Inflammatory macrophage treated with lipopolysaccharide for 1 hour (primary cell): ENCODE data around the gene TIMP4.

ENCODE experiments used
- DNase-seq, 2 donors: peaks; one replicate each; pipeline ENCODE4 v3.0.0-alpha.2; 2020 to 2022

The TIMP4 gene

GRCh38 chr3:12143949-12144504 lies 14.7 kb downstream of the TIMP4 start:
- peak; percentile 50 to 69 for DNase-seq

- DNase-seq = no peak
Observed at GRCh38 chr3:12142476-12142875, 16.2 kb downstream of the TIMP4 start.

DNA sequence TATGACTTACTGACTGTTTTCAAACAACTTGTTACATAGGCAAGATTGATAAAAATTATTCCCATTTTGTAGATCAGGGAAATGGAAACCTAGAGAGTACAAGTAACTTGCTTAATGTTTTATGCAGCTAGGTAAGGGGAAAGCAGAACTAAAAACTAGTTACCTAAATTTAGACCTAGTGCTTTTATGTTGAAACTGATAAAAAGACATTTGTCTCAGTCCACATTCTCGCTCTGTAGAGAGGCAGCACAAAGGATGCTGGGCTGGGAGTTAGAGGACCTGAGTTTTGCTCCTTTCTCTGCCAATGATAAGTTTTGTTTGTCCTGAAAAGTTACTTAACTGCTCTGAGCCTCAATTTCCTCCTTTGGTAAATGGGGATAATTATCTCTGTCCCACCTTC lies 17.4 kb downstream of the TIMP4 start:
- no peak for DNase-seq

DNA sequence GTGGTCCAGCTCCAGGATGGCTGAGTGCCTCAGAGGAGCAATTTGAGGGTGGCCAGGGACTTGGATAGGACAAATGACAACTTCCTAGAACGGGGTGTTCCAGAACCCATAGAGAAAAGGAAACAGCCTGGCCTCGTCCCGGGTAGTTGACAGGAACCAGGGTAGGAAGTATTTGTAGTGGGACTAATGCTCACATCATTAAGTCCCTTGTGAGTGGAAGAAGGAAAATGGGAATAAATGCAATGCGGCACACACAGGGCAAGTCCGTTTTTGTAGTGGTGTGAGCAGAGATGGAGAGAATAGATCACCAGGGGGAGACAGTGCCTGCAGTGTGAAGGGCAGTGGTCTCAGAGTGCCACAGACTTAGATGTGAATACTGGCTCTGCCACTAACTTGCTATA lies 19.6 kb downstream of the TIMP4 start:
- DNase-seq = peak; percentile 20 to 45

DNA sequence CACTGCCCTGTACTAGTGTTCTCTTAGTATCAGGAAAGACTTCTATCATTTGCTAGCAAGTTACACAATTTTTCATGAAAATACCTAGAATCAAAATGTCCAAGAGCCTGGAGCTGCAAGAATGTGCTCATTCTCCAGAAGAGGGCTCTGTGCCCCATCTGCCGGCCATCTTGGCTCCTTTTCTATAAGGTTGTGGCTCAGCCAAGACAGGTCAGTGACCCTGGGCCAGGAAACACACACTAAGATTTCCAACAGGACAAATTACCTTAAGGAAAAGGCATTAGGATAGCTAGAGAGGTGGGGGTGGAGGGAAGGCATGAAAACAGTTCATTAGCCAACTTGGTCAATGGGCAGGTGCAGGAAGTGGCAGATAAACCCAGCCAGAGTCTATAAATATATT lies 20.7 kb downstream of the TIMP4 start:
- DNase-seq = peak; percentile 32 to 35

DNA sequence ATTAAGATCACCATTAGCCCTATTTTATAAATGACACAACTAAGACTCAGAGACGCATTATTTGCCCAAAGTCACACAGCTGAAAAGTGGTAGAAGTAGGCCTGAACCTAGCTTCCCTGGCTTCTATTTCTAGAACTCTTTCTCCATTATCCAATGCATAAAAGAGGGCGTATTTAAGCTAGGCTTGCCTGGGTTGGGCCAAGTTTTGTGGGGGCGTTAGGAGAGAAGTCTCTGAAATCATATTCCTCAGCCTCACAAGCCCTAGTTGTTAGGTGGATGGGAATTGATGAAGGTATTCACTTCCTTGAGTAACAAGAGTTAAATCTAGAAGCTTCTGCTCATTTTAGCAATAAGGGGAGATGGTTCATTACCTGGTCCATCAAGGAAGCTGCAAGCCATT lies 22.3 kb downstream of the TIMP4 start:
- DNase-seq = no peak

- DNase-seq = peak; percentile 65 to 80
Observed at GRCh38 chr3:12135029-12135657, 23.6 kb downstream of the TIMP4 start.

DNA sequence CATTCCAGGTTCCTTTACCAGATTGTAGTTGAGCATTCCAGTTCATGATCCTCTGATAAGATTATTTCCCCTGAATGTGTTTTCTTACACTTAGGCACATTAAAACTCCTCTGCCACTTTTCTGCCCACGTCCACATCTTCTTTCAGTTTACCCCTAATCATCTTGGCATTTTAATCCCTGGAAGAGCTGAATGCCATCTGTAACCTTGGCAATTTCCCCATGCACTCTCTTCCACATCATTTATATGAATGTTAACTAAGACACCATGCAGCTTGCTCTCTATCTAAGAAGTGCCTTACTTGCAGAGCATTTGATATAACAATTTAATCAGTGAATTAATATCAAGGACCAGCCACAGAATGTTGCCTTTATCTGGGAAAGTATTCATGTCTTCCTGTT lies 25.8 kb downstream of the TIMP4 start:
- no peak for DNase-seq

DNA sequence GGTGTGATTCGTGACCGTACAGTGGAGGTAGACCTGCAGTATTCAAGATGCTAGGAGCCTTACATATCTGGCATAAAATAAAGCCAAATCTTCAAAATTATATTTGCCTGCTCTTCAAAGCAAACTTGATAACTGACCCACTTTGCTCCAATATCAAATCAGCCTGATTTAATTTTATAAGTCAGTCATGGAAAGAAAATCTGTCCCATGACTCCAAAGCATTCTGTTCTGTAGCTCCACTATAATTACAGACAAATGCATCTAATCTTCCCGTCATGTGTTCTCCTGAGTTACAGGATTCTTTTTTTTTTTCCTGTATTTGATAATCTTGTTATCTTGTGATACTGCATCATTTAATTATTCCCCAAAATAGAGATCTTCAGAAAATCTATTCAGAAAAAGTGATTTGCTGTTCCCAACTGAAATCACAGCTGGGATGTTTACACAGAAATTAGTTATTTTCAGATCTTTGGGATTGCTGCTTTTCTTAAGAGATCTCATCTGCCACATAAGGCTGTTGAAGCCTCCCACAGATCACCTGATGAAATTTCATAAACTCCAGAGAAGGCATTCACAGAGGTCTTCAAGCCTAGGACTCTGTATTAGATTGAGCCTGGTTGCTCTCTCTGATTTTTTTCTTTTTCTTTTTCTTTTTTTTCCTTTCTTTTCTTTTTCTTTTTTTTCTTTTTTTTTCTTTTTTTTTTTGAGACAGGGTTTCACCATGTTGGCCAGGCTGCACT lies 27.2 kb downstream of the TIMP4 start:
- peak in 1 of 2 donors; percentile 50 for DNase-seq

- DNase-seq = no peak
Observed at GRCh38 chr3:12127391-12127790, 31.3 kb downstream of the TIMP4 start.

DNA sequence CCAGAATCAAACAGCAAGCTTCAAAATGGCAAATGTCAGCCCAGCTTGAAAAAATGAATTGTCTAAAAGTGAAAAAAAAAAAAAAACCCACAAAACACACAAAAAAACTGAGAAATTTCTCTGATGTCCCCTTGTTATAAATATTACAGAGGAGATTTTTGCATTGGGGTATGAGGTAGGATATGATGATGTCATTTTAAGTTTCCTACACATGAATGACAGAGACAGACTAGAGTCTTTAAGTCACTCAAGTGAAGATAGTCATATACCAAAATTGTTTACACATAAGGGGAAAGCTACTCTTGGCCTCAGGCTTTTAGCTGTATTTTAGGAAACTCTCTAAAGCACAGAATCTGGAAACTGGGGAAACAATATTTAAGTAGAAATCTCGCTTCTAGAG lies 32.9 kb downstream of the TIMP4 start:
- DNase-seq = no peak

- DNase-seq = no peak
Observed at GRCh38 chr3:12121466-12121865, 37.2 kb downstream of the TIMP4 start.

- DNase-seq = peak in 1 of 2 donors; percentile 47
Observed at GRCh38 chr3:12120374-12121140, 38.2 kb downstream of the TIMP4 start.

DNA sequence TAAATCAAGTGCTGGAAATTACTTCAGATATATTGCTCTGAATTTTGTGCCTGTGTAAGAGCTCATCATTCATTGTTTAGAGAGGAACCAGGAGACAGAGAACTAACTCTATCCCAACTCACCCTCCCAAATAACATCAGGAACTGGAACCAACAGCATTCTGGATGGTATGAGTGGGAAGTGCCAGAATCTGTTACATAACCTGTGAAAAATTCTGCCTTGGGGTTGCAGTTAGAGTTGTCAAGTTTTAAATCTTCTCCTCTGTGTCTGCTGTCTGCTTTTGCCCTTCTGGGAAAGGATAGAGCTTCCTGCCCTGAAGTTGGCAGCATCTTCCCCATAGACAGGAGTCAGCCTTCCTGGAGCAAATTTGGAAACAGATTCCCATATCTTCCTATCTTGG lies 41.2 kb downstream of the TIMP4 start:
- no peak for DNase-seq

DNA sequence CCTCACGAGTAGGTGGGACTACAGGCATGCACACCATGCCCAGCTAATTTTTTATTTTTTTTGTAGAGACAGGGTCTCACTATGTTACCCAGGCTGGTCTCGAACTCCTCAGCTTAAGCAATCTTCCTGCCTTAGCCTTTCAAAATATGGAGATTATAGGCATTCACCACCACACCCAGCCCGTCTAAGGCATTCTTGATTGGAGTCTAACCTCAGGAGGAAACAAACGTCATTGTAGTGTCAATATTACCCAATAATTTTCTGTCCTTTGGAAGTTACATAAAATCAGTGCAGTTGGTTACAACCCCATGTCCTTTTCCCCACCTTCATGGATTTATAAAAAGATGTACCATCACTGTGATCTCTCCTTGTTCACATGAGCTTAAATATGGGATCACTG lies 41.8 kb downstream of the TIMP4 start:
- DNase-seq = no peak

DNA sequence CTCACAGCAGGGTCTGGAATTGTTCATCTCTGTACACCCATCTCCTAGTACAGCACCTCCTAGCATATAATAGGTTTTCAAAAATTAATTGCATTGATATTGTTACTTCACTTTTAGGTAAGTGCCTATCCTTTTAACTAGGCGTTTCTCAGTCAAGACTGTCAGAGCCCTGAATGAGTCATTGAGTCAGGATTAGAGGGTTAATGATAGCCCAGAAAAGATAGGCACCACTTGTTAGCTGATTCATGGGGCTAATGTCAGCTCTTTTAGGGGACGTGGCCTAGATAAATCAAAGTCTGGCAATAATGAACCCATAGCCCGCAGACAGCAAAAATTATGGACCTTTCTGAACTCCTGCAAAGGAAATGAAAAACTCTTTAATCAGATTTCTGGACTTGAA lies 42.9 kb downstream of the TIMP4 start:
- DNase-seq = no peak

GRCh38 chr3:12115104-12115503 lies 43.6 kb downstream of the TIMP4 start:
- no peak for DNase-seq

GRCh38 chr3:12114251-12114650 lies 44.5 kb downstream of the TIMP4 start:
- no peak for DNase-seq

DNA sequence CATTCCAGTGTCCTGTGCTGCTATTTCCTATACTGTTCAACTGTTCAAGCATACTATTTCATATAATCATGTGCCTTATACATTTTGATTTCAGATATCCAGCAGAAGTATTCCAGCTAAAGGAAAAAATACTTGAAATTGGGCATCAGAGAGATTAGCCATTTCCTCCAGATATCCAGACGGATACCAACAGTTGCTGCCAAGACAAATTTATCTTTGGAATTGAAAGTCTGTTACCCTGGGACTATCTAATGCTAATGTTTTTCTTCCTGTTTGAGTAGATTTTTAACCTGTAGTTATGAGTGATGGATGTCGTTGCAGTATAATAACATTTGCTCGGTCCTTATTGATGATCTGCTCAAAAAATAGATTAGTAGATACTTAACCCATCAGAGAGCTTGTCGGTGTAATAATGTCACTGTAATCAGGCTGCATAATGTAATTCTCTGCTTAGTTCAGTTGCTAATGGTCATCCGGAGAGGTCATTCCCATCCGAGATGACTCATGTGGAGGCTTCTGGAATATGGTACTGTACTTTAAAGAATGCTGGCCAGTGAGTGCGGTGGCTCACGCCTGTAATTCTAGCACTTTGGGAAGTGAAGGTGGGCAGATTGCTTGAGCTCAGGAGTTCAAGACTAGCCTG lies 51.5 kb downstream of the TIMP4 start:
- DNase-seq = no peak
